Testis (tissue), 2 donors: ENCODE data around the gene SETD2.

Experiments
- CTCF ChIP-seq, 3 experiments: fragments of 450-650 bp in 2 of 3; fragments of 200-600 bp in 1 of 3; sonication (generic) in 1 of 3; IDR thresholded peaks; one replicate each; pipeline ENCODE4 v1.5.1; 2016 to 2019; ENCODE audit warnings: antibody characterized with exemption in 3 of 3, mild to moderate bottlenecking in 2 of 3, moderate library complexity in 1 of 3
- POLR2A ChIP-seq: fragments of 450-650 bp; IDR thresholded peaks from one replicate; pipeline ENCODE4 v1.6.1; 2017; ENCODE audit warnings: antibody characterized with exemption, mild to moderate bottlenecking, moderate library complexity

GRCh38 chr3:47103619-47104018 lies 60.3 kb downstream of the SETD2 start:
- TF ChIP-seq POLR2A (no peak), CTCF (IDR thresholded peaks at IDR 0.05) (no peak)
